GM23338 (cell line): Measurements from ENCODE around the gene GAK. TPM values are rescaled to one million over a fixed set of nuclear protein-coding genes. Genes with fewer than 3 reads are reported as not detected.

Experiments
- ATAC-seq: fragments of 200-7000 bp; cut with Tn5 transposase; 3 replicates; pipeline ENCODE4 v1.9.1; 2020
- DNase-seq: peaks from one replicate; pipeline ENCODE4 v3.0.0-alpha.2; 2015; ENCODE audit warnings: low spot score
- H2AFZ ChIP-seq: fragments of 200-600 bp; sonication (generic); 2 replicates; pipeline ENCODE4 v1.8.0; 2016; ENCODE audit warnings: antibody characterized with exemption, mild to moderate bottlenecking, moderate library complexity
- H3F3A ChIP-seq: fragments of 200-600 bp; sonication (generic); replicated peaks from 2 replicates; pipeline ENCODE4 v1.8.0; 2017; ENCODE audit warnings: antibody characterized with exemption, mixed run types, low read depth
- H3K27ac ChIP-seq: fragments of 200-600 bp; sonication (generic); 2 replicates; pipeline ENCODE4 v1.6.1; 2016; ENCODE audit warnings: low read depth
- H3K27me3 ChIP-seq: fragments of 200-600 bp; sonication (generic); 2 replicates; pipeline ENCODE4 v1.8.0; 2016; ENCODE audit warnings: mild to moderate bottlenecking, mixed run types, moderate library complexity; ENCODE audit not compliant: insufficient read depth
- H3K36me3 ChIP-seq: fragments of 200-600 bp; sonication (generic); 2 replicates; pipeline ENCODE4 v1.8.0; 2016; ENCODE audit warnings: mild to moderate bottlenecking; ENCODE audit not compliant: insufficient read depth
- H3K4me1 ChIP-seq: fragments of 200-600 bp; sonication (generic); 2 replicates; pipeline ENCODE4 v1.8.0; 2016; ENCODE audit warnings: mild to moderate bottlenecking, moderate library complexity; ENCODE audit not compliant: insufficient read depth
- H3K4me2 ChIP-seq: fragments of 200-600 bp; sonication (generic); 2 replicates; pipeline ENCODE4 v1.7.1; 2017; ENCODE audit warnings: mixed run types
- H3K4me3 ChIP-seq: fragments of 200-600 bp; sonication (generic); 2 replicates; pipeline ENCODE4 v1.6.1; 2016; ENCODE audit warnings: mixed run types
- H3K79me2 ChIP-seq: fragments of 200-600 bp; sonication (generic); replicated peaks from 2 replicates; pipeline ENCODE4 v1.8.0; 2017; ENCODE audit warnings: mild to moderate bottlenecking; ENCODE audit not compliant: insufficient read depth
- H3K9me2 ChIP-seq: fragments of 200-600 bp; sonication (generic); 2 replicates; pipeline ENCODE4 v1.8.0; 2017; ENCODE audit not compliant: insufficient read depth
- H4K20me1 ChIP-seq: fragments of 200-600 bp; sonication (generic); replicated peaks from 2 replicates; pipeline ENCODE4 v1.8.0; 2017; ENCODE audit warnings: mild to moderate bottlenecking; ENCODE audit not compliant: insufficient read depth
- H3K27ac Mint-ChIP-seq: 2 replicates; pipeline ENCODE4 v1.8.0; 2020; ENCODE audit warnings: inconsistent platforms, mild to moderate bottlenecking, moderate library complexity, mixed read lengths
- H3K27me3 Mint-ChIP-seq: 3 replicates; pipeline ENCODE4 v1.8.0; 2022; ENCODE audit warnings: low read depth, mild to moderate bottlenecking, moderate library complexity, mixed read lengths, inconsistent platforms; ENCODE audit not compliant: insufficient read depth, poor library complexity
- H3K36me3 Mint-ChIP-seq: 3 replicates; pipeline ENCODE4 v1.8.0; 2021; ENCODE audit warnings: low read depth, mild to moderate bottlenecking, inconsistent platforms, moderate library complexity, mixed read lengths
- H3K4me1 Mint-ChIP-seq: 3 replicates; pipeline ENCODE4 v1.8.0; 2020; ENCODE audit warnings: mild to moderate bottlenecking, inconsistent platforms, mixed read lengths
- H3K4me3 Mint-ChIP-seq: 3 replicates; pipeline ENCODE4 v1.8.0; 2021; ENCODE audit warnings: moderate library complexity, mild to moderate bottlenecking, inconsistent platforms, mixed read lengths
- H3K9me3 Mint-ChIP-seq: 3 replicates; pipeline ENCODE4 v1.8.0; 2020; ENCODE audit warnings: moderate library complexity, mild to moderate bottlenecking, inconsistent platforms, mixed read lengths
- CREB1 ChIP-seq: fragments of 250-450 bp; sonication (Bioruptor Pico); IDR thresholded peaks from 2 replicates; pipeline ENCODE4 v1.5.0; 2020; ENCODE audit warnings: low read depth, mild to moderate bottlenecking, moderate library complexity
- CTCF ChIP-seq, 2 experiments: fragments of 200-600 bp in 1 of 2; sonication (generic) in 1 of 2; conservative IDR thresholded peaks; 2 replicates each; pipeline versions ENCODE4 v1.5.1 to v1.6.1; 2016 to 2017; ENCODE audit warnings: antibody characterized with exemption in 2 of 2, low read depth in 2 of 2, mild to moderate bottlenecking in 2 of 2, moderate library complexity in 1 of 2
- ETS1 ChIP-seq: IDR thresholded peaks from 2 replicates; pipeline ENCODE4 v1.6.1; 2016; ENCODE audit warnings: antibody characterized with exemption
- EZH2 ChIP-seq: fragments of 200-600 bp; sonication (generic); IDR thresholded peaks from one replicate; pipeline ENCODE4 v1.8.0; 2017; ENCODE audit warnings: antibody characterized with exemption, mild to moderate bottlenecking, low read depth; ENCODE audit not compliant: unreplicated experiment
- EZH2phosphoT487 ChIP-seq: fragments of 200-600 bp; sonication (generic); IDR thresholded peaks from one replicate; pipeline ENCODE4 v1.8.1; 2018; ENCODE audit warnings: antibody characterized with exemption; ENCODE audit not compliant: unreplicated experiment
- JUNB ChIP-seq: IDR thresholded peaks from one replicate; pipeline ENCODE4 v1.6.1; 2016; ENCODE audit warnings: antibody characterized with exemption; ENCODE audit not compliant: unreplicated experiment
- NANOG ChIP-seq: IDR thresholded peaks from 2 replicates; pipeline ENCODE4 v1.6.1; 2016; ENCODE audit warnings: antibody characterized with exemption, borderline replicate concordance
- POLR2AphosphoS5 ChIP-seq: IDR thresholded peaks from 2 replicates; pipeline ENCODE4 v1.6.1; 2016; ENCODE audit warnings: antibody characterized with exemption, low read depth
- REST ChIP-seq: IDR thresholded peaks from one replicate; pipeline ENCODE4 v1.6.1; 2018; ENCODE audit warnings: antibody characterized with exemption; ENCODE audit not compliant: unreplicated experiment
- STAT1 ChIP-seq: IDR thresholded peaks from one replicate; pipeline ENCODE4 v1.6.1; 2016; ENCODE audit warnings: antibody characterized with exemption; ENCODE audit not compliant: unreplicated experiment
- ZNF114 ChIP-seq: fragments of 250-450 bp; sonication (Bioruptor Pico); IDR thresholded peaks from 2 replicates; pipeline ENCODE4 v1.5.0; 2020; ENCODE audit warnings: mild to moderate bottlenecking, moderate library complexity
- ZNF331 ChIP-seq: fragments of 250-450 bp; sonication (Bioruptor Pico); IDR thresholded peaks from 2 replicates; pipeline ENCODE4 v1.5.0; 2020; ENCODE audit warnings: low read depth, mild to moderate bottlenecking, moderate library complexity
- ZNF462 ChIP-seq: fragments of 250-450 bp; sonication (Bioruptor Pico); IDR thresholded peaks from 2 replicates; pipeline ENCODE4 v1.5.0; 2020; ENCODE audit warnings: mild to moderate bottlenecking, moderate library complexity
- polyA plus RNA-seq: library from polyadenylated mRNA; unstranded; fragments of >200 nt; fragmentation: Nextera tagmentation; extraction: Ambion mirVana; gene quantifications from 2 replicates; pipeline ENCODE4 v1.2.1, GENCODE V29; 2016
- total RNA-seq: library from RNA; depleted of rRNA; stranded (reverse); fragments of >200 nt; shearing (Covaris generic); gene quantifications from 2 replicates; pipeline ENCODE4 v1.2.3, GENCODE V29; 2014

GAK gene
- total and polyA plus RNA-seq, 2 experiments from 2014 or later, result 48.5 to 124 TPM

- no peak for TF ChIP-seq EZH2phosphoT487
- no peak for TF ChIP-seq ZNF331 (CRISPR knock-in tag)
Measured at GRCh38 chr4:858041-858481, 74.1 kb downstream of the GAK start (continued).

- H3K4me3 Mint-ChIP-seq, result no peak overlapping the region
- Histone ChIP-seq H3K27ac (no peak overlapping the region), H3F3A (no peaks in the 10 kb centered on the region), H3K4me3 (no peak overlapping the region), H3K79me2 (no peaks in the 10 kb centered on the region), H2AFZ (no peak overlapping the region), H3K36me3 (0 out of 2 replicates have a peak, but pooled peaks cover 5% of the 10 kb centered on the region), H4K20me1 (no peaks in the 10 kb centered on the region; the same call in 1 of the 2 replicates), H3K9me2 (no peaks in the 10 kb centered on the region), H3K4me2 (no peak overlapping the region), H3K4me1 (no peaks in the 10 kb centered on the region), H3K27me3 (no peaks in the 10 kb centered on the region)
- H3K36me3 Mint-ChIP-seq, result peaks cover 45% of the 10 kb centered on the region
- DNase-seq (no peak), ATAC-seq (no peak)
- H3K4me1 Mint-ChIP-seq, result no peaks in the 10 kb centered on the region
- H3K27ac Mint-ChIP-seq, result no peak overlapping the region
- no peak for TF ChIP-seq CREB1 (CRISPR knock-in tag)
- no peak for TF ChIP-seq ZNF114 (CRISPR knock-in tag)
- TF ChIP-seq EZH2, result no peak
- no peak for TF ChIP-seq POLR2AphosphoS5
- TF ChIP-seq STAT1, result no peak
- no peak for TF ChIP-seq JUNB
- TF ChIP-seq ZNF462 (CRISPR knock-in tag), result no peak
- TF ChIP-seq ZNF331 (CRISPR knock-in tag), result no peak
- no peak for TF ChIP-seq NANOG
- TF ChIP-seq ETS1, result no peak
- TF ChIP-seq EZH2phosphoT487, result no peak
- no peak for TF ChIP-seq REST
- no peak for TF ChIP-seq CTCF (conservative IDR thresholded peaks at IDR 0.05; ENCODE audit: low read depth in 2 of 2)
- H3K9me3 Mint-ChIP-seq, result peaks cover 3% of the 10 kb centered on the region; the same call in 1 of the 3 replicates
- H3K27me3 Mint-ChIP-seq, result peaks cover 9% of the 10 kb centered on the region
Measured at GRCh38 chr4:857461-857860, 74.7 kb downstream of the GAK start.
